Esophagus muscularis mucosa (tissue), 4 donors: ENCODE results near the gene PGGT1B. TPM values are rescaled to one million over a fixed set of nuclear protein-coding genes. Genes with fewer than 3 reads are reported as not detected.

Experiments
- DNase-seq: peaks from one replicate; pipeline ENCODE4 v3.0.0-alpha.2; 2017; ENCODE audit errors: extremely low spot score
- H3K27ac ChIP-seq, 4 donors: fragments of 200-600 bp; sonication (generic); replicated peaks in 1 of 4; 1 replicate in 3 of 4; 2 replicates in 1 of 4; pipeline ENCODE4 v1.5.1; 2016 to 2019; ENCODE audit warnings: mild to moderate bottlenecking in 1 of 4
- H3K27me3 ChIP-seq, 4 donors: fragments of 200-600 bp; sonication (generic); one replicate each; pipeline versions ENCODE4 v1.5.1 to v1.6.0; 2016 to 2019
- H3K36me3 ChIP-seq, 4 donors: fragments of 200-600 bp; sonication (generic); one replicate each; pipeline ENCODE4 v1.5.1; 2016 to 2019
- H3K4me1 ChIP-seq, 4 donors: fragments of 200-600 bp; sonication (generic); one replicate each; pipeline ENCODE4 v1.5.1; 2016 to 2019
- H3K4me3 ChIP-seq, 4 donors: fragments of 200-600 bp; sonication (generic); 1 replicate in 2 of 4; 2 replicates in 2 of 4; pipeline ENCODE4 v1.5.1; 2016 to 2019; ENCODE audit warnings: mild to moderate bottlenecking in 4 of 4, moderate library complexity in 1 of 4
- H3K9me3 ChIP-seq, 4 donors: fragments of 200-600 bp; sonication (generic); 1 replicate in 3 of 4; 2 replicates in 1 of 4; pipeline ENCODE4 v1.5.1; 2016 to 2019
- EP300 ChIP-seq: sonication (generic); formaldehyde crosslinking; IDR thresholded peaks from one replicate; pipeline ENCODE4 v1.6.1; 2017; ENCODE audit warnings: antibody characterized with exemption
- POLR2A ChIP-seq: fragments of 450-650 bp; IDR thresholded peaks from one replicate; pipeline ENCODE4 v1.6.1; 2017; ENCODE audit warnings: antibody characterized with exemption, moderate library complexity, mild to moderate bottlenecking, low read depth
- POLR2AphosphoS5 ChIP-seq, 2 donors: sonication (generic); formaldehyde crosslinking; IDR thresholded peaks; one replicate each; pipeline ENCODE4 v1.6.1; 2017; ENCODE audit warnings: antibody characterized with exemption in 2 of 2
- WGBS: methylation state at CpG from one replicate; pipeline ENCODE4 v1.1.5; 2018; 5-methylcytosine and 5-hydroxymethylcytosine counted together
- intact Hi-C: fragments of 100-400 bp; cut with DNase I; formaldehyde crosslinking; loops from one replicate; pipeline ENCODE4 v1.15.1; 2023
- small RNA-seq, 3 donors: library from RNA; depleted of rRNA; stranded (forward); fragments of <200 nt; gene quantifications; one replicate each; pipeline ENCODE3, GENCODE V24; 2016
- total RNA-seq, 4 donors: library from RNA; depleted of rRNA; stranded (reverse); fragments of >200 nt; gene quantifications; one replicate each; pipeline versions ENCODE4 v1.1.0 to v1.2.1, GENCODE V29; 2016
- TF ChIP-seq, protein P1 (sequence below), 3 experiments: fragments of 200-600 bp in 2 of 3; fragments of 450-650 bp in 1 of 3; sonication (generic) in 2 of 3; IDR thresholded peaks; one replicate each; pipeline ENCODE4 v1.5.1; 2017 to 2019; ENCODE audit warnings: antibody characterized with exemption in 3 of 3, mild to moderate bottlenecking in 2 of 3, moderate library complexity in 1 of 3

The PGGT1B gene
- total RNA-seq, 4 donors from 2014 or later, result 9.5 to 18.3 (median 10.7) TPM

DNA sequence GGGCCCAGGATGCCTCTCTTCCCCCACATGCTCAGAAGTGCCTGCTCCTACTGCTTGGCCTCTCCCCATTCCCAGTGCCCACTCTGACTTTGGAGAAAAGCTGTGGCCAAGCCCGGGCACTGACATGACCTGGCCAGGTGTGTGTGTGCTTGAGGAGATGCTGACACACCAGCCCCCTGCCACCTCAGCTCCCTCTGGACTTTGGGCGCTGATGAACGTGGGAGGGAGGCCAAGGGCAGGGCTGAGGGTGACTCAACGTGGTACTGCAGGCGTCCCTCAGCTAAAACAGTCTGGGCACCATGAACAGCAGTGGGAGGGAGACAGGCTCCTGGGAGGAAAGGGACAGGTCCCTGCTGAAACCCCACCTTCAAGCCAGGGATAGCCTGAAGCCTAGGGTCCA is 96.9 kb downstream of the PGGT1B start:
- WGBS, result 80% methylated on average over 1 of the region's 5 CpGs
- intact Hi-C loops, result no loop called here

DNA sequence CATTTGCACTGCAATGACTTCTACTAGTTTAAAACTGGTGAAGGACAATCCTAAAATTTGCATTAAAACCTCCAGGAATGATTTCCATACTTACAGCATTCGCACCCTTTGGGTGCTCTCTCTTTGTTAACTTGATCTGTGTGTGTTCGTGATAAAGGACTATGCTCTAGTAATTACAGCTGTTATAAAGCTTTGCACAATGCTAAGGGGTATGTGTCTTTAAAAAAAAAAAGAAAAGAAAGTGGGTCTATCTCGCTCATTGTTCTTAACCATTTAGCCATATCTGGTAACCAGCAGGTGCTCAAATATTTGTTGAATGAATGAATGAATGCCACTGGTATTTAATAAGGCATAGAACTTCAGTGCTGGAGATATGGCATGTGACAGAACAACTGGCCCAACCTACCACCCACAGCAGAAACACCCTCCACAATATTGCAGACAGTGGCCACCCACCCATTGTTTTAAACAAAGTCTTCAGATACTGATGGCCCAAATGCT is 101.7 kb downstream of the PGGT1B start:
- no peak for DNase-seq
- WGBS, result 90% methylated on average over 3 of the region's 3 CpGs
- no peaks in the 10 kb centered on the region for H3K9me3 ChIP-seq
- TF ChIP-seq POLR2A, result no peak
- TF ChIP-seq, protein P1, sequence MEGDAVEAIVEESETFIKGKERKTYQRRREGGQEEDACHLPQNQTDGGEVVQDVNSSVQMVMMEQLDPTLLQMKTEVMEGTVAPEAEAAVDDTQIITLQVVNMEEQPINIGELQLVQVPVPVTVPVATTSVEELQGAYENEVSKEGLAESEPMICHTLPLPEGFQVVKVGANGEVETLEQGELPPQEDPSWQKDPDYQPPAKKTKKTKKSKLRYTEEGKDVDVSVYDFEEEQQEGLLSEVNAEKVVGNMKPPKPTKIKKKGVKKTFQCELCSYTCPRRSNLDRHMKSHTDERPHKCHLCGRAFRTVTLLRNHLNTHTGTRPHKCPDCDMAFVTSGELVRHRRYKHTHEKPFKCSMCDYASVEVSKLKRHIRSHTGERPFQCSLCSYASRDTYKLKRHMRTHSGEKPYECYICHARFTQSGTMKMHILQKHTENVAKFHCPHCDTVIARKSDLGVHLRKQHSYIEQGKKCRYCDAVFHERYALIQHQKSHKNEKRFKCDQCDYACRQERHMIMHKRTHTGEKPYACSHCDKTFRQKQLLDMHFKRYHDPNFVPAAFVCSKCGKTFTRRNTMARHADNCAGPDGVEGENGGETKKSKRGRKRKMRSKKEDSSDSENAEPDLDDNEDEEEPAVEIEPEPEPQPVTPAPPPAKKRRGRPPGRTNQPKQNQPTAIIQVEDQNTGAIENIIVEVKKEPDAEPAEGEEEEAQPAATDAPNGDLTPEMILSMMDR (IDR thresholded peaks at IDR 0.05), result no peak
- TF ChIP-seq EP300, result no peak
- no peak for TF ChIP-seq POLR2AphosphoS5 (IDR thresholded peaks at IDR 0.05)
- no peak overlapping the region for H3K4me3 ChIP-seq
- no peaks in the 10 kb centered on the region for H3K4me1 ChIP-seq
- H3K27ac ChIP-seq, result no peak overlapping the region
- H3K27me3 ChIP-seq, result peaks cover 0 to 17% (median 1%) of the 10 kb centered on the region in 4 donors
- no peaks in the 10 kb centered on the region for H3K36me3 ChIP-seq
- intact Hi-C loops, result no loop called here

More for the DNA sequence above, 96.9 kb downstream of the PGGT1B start:
- H3K9me3 ChIP-seq, result no peaks in the 10 kb centered on the region
- H3K27ac ChIP-seq, result no peak overlapping the region
- peaks cover 9 to 25% (median 23%) of the 10 kb centered on the region in 4 donors for H3K4me1 ChIP-seq
- H3K36me3 ChIP-seq, result no peaks in the 10 kb centered on the region
- DNase-seq, result no peak
- TF ChIP-seq, protein P1 (IDR thresholded peaks at IDR 0.05), result no peak
- TF ChIP-seq EP300 (no peak), POLR2A (no peak), POLR2AphosphoS5 (IDR thresholded peaks at IDR 0.05) (no peak)
- H3K27me3 ChIP-seq, result peaks cover 0 to 65% (median 12%) of the 10 kb centered on the region in 4 donors
- no peak overlapping the region for H3K4me3 ChIP-seq

Small RNA genes within 50 kb of the gene (small RNA-seq; reads per million reads assigned to genes)
- 0 reads per million in 3 donors for gene HMGN1P15

Other genes starting within 250 kb of the PGGT1B start
- gene TRIM36, start 93.0 kb downstream of the PGGT1B start, total RNA-seq, result 1 to 10 TPM; 1.3 to 5.7 (median 2.8) TPM
- gene CCDC112, start 33.8 kb upstream of the PGGT1B start, total RNA-seq, result 10 to 100 TPM in 1 of 4 donors, 1 to 10 TPM in 3; 5.8 to 11.2 (median 8.3) TPM